ENCODE measurements around the gene RNPEPL1. TPM values are rescaled to one million over a fixed set of nuclear protein-coding genes. Genes with fewer than 3 reads are reported as not detected.

The RNPEPL1 gene
- total and polyA plus RNA-seq, 2 experiments from 2014 or later, result 49.0 to 61.2 TPM

DNA sequence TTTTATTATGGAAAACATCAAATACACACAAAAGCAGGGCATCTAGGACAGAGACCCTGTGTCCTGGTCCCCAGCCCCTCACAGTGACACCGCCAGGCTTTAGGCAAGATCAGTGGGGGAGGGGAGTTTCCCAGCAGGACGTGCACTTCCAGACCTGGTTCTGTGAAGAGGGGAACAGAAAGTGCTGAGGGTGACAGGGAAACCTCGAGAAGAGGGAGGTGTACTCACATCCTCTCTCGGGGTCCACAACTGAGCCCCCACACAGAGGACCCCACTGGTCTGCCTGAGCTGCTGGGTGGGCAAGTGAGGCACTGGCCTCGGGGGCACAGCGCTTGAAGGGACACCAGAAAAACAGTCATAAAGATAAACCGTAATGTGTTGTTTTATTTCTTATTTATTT is 52.6 kb downstream of the RNPEPL1 start:
- Histone ChIP-seq H3K4me3 (no peak overlapping the region), H3K27me3 (no peaks in the 10 kb centered on the region)

DNA sequence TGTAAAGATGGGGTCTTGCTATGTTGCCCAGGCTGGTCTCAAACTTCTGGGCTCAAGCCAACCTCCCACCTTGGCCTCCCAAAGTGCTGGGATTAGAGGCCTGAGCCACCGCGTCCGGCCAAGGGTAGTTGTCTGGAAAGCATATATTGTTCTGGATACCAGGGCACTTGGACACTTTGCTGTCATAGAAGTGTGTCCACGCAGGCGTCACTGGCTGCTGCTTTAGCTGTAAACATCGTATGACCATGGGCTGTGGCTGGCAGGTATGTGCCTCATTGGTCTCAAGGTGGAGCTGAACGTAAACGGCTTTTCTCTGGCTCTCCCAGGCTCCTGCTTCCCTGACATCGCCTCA is 53.8 kb downstream of the RNPEPL1 start:
- Histone ChIP-seq H3K27me3 (no peaks in the 10 kb centered on the region), H3K9me3 (ENCODE audit: low read depth) (no peaks in the 10 kb centered on the region), H3K36me3 (no peaks in the 10 kb centered on the region), H3K27ac (no peak overlapping the region), H3K4me3 (no peak overlapping the region), H3K4me1 (ENCODE audit: low read depth) (no peaks in the 10 kb centered on the region)
- DNase-seq (ENCODE audit: low read depth in 1 of 2, low spot score in 1 of 2), result no peak
- TF ChIP-seq, protein P1, sequence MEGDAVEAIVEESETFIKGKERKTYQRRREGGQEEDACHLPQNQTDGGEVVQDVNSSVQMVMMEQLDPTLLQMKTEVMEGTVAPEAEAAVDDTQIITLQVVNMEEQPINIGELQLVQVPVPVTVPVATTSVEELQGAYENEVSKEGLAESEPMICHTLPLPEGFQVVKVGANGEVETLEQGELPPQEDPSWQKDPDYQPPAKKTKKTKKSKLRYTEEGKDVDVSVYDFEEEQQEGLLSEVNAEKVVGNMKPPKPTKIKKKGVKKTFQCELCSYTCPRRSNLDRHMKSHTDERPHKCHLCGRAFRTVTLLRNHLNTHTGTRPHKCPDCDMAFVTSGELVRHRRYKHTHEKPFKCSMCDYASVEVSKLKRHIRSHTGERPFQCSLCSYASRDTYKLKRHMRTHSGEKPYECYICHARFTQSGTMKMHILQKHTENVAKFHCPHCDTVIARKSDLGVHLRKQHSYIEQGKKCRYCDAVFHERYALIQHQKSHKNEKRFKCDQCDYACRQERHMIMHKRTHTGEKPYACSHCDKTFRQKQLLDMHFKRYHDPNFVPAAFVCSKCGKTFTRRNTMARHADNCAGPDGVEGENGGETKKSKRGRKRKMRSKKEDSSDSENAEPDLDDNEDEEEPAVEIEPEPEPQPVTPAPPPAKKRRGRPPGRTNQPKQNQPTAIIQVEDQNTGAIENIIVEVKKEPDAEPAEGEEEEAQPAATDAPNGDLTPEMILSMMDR (IDR thresholded peaks at IDR 0.05; ENCODE audit: low read depth, low read length), result no peak

More for the DNA sequence above, 52.6 kb downstream of the RNPEPL1 start:
- no peaks in the 10 kb centered on the region for H3K4me1 ChIP-seq (ENCODE audit: low read depth)
- H3K9me3 ChIP-seq (ENCODE audit: low read depth), result no peaks in the 10 kb centered on the region
- DNase-seq (ENCODE audit: low read depth in 1 of 2, low spot score in 1 of 2), result no peak
- no peaks in the 10 kb centered on the region for H3K36me3 ChIP-seq
- H3K27ac ChIP-seq, result no peak overlapping the region
- TF ChIP-seq, protein P1 (IDR thresholded peaks at IDR 0.05; ENCODE audit: low read depth, low read length), result no peak

DNA sequence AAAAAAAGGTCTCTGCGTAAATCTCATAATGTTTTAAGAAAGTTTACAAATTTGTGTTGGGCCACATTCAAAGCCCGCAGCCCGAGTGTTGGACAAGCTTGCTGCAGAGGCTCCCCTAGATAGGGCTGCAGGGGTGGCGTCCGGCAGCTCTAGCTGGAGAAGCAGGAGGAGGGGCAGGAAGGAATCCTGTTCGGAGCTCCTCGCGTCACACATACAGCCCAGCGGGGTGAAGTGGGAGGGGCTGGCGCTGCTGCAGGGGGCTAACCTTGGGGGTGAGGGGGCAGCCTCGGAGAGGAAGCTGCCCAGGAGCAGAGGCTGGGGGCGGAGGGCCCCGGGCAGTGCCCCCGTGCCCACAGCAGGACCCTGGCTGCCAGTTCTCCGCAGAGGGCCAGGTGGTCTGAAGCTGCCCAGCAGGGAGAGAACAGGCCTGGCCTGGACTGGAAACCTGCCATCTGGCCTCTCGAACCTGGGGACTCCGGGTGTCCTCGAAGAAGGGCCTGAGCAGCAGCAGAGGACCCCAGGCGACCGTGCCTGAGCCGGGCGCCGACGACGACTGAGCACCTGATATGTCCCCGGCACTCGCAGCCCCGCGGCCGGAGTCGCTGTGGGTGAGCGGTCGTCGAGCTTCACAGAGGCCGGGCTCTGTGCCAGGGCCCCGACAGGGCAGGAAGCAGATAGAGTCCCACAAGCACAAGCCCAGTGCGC is 54.4 kb downstream of the RNPEPL1 start:
- Histone ChIP-seq H3K4me3 (no peak overlapping the region), H3K4me1 (ENCODE audit: low read depth) (no peaks in the 10 kb centered on the region), H3K27me3 (no peaks in the 10 kb centered on the region), H3K36me3 (no peaks in the 10 kb centered on the region), H3K9me3 (ENCODE audit: low read depth) (no peaks in the 10 kb centered on the region), H3K27ac (no peak overlapping the region)
- DNase-seq (ENCODE audit: low read depth in 1 of 2, low spot score in 1 of 2), result peak in 1 of 2 donors; percentile 13
- TF ChIP-seq, protein P1 (IDR thresholded peaks at IDR 0.05; ENCODE audit: low read depth, low read length), result no peak

DNA sequence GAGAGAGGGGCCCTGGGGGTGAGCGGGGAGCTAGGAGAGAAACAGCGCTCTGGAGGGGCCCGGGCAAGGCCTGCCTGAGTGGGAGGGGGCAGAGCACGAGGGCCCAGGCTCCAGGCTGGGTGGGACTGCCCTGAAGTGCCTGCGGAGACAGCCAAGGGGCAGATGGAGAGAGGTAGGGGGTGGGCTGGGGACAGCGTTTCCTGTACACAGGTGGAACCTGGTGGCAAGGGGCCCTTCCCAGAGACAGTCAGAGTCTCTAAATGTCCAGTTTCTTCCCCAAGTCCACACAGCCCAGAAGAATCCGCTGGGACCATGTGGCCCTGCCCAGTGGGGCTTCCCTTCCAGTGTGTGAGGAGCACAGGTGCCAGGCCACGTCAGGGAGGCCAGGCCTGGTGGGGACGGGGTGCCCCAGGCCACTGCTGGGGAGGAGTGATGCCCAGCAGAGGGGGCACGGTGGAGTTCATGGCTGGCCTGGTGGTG is 55.3 kb downstream of the RNPEPL1 start:
- Histone ChIP-seq H3K27ac (no peak overlapping the region), H3K27me3 (no peaks in the 10 kb centered on the region), H3K9me3 (ENCODE audit: low read depth) (no peaks in the 10 kb centered on the region), H3K4me3 (no peak overlapping the region), H3K4me1 (ENCODE audit: low read depth) (no peaks in the 10 kb centered on the region), H3K36me3 (no peaks in the 10 kb centered on the region)
- TF ChIP-seq, protein P1 (IDR thresholded peaks at IDR 0.05; ENCODE audit: low read depth, low read length), result no peak
- DNase-seq (ENCODE audit: low read depth in 1 of 2, low spot score in 1 of 2), result no peak

DNA sequence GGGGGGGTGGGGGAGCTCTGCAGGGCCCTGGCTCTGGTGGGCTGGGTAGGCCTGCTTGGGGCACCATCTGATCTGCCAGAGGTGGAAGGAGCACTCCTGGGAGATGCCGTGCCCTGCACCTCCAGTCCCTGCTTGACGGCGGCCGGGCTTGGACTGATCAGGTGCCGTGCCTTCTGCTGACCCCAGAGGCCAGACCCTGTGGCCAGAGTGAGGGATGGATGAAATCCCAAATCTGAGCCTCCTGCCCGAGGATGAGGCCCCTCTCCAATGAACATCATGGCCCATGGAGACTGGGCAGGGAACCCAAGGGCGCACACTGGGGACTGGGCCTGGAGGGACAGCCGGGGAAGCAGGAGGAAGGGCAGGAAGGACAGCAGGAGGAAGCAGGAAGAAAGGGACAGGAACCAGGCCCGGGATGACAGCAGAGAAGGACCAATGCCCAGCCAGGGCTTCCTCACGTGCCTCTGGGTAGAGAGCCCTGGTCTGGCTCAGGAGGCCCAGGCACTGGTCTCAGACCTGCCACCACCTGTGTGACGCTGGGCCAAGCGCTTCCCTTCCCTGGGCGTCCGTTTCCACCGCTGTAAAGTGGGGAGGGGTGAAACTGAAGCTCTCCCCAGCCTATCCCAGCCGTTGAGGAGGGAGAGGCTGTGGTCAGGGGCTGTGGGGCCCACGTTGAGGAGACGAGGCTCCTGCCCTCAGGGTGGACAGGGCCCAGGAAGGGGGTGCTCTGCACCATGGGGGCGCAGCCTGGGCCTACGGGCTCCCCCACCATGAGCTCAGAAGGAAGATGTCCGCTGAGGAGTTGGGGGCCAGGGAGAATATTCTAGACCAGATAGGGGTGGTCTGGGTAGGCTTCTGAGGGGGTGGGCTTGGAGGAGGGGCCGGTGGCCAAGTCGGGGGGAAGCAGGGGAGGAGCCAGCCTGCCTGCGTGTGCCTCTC is 56.0 kb downstream of the RNPEPL1 start:
- no peaks in the 10 kb centered on the region for H3K27me3 ChIP-seq
- no peak overlapping the region for H3K4me3 ChIP-seq
- H3K27ac ChIP-seq, result no peak overlapping the region
- no peaks in the 10 kb centered on the region for H3K9me3 ChIP-seq (ENCODE audit: low read depth)
- no peaks in the 10 kb centered on the region for H3K4me1 ChIP-seq (ENCODE audit: low read depth)
- DNase-seq (ENCODE audit: low read depth in 1 of 2, low spot score in 1 of 2), result no peak
- TF ChIP-seq, protein P1 (IDR thresholded peaks at IDR 0.05; ENCODE audit: low read depth, low read length), result no peak
- H3K36me3 ChIP-seq, result no peaks in the 10 kb centered on the region

Measured in cardiac muscle cell (in vitro differentiated cells and primary cell).